Measurements from ENCODE around the gene ERC2. TPM values are rescaled to one million over a fixed set of nuclear protein-coding genes. Genes with fewer than 3 reads are reported as not detected.

ERC2 gene
- total RNA-seq, 1 donor from 2014 or later = 1.5 TPM

GRCh38 chr3:55939287-55939686 lies 529.0 kb downstream of the ERC2 start:
- ATAC-seq (no peak), DNase-seq (no peak)
- no peak overlapping the region for H3K4me3 ChIP-seq
- no peak overlapping the region for H3K27ac ChIP-seq
- TF ChIP-seq CTCF (IDR thresholded peaks at IDR 0.05) = no peak
- no peaks in the 10 kb centered on the region for H3K36me3 ChIP-seq
- no peaks in the 10 kb centered on the region for H3K27me3 ChIP-seq (ENCODE audit: low read depth)
- H3K9me3 ChIP-seq = no peaks in the 10 kb centered on the region
- H3K4me1 ChIP-seq = no peaks in the 10 kb centered on the region
- intact Hi-C loops (cut with DNase I) = no loop called here

- Histone ChIP-seq H3K4me1 (no peaks in the 10 kb centered on the region), H3K9me3 (no peaks in the 10 kb centered on the region), H3K27me3 (ENCODE audit: low read depth) (no peaks in the 10 kb centered on the region), H3K27ac (no peak overlapping the region), H3K4me3 (no peak overlapping the region), H3K36me3 (no peaks in the 10 kb centered on the region)
- no peak for TF ChIP-seq CTCF (IDR thresholded peaks at IDR 0.05)
- ATAC-seq (no peak), DNase-seq (no peak)
- intact Hi-C loops (cut with DNase I) = no loop called here
These were observed 531.0 kb downstream of the ERC2 start for GRCh38 chr3:55937301-55937700.

- ATAC-seq (no peak), DNase-seq (no peak)
- H3K4me3 ChIP-seq = no peak overlapping the region
- no peaks in the 10 kb centered on the region for H3K27me3 ChIP-seq (ENCODE audit: low read depth)
- H3K36me3 ChIP-seq = no peaks in the 10 kb centered on the region
- H3K4me1 ChIP-seq = no peaks in the 10 kb centered on the region
- TF ChIP-seq CTCF (IDR thresholded peaks at IDR 0.05) = no peak
- no peak overlapping the region for H3K27ac ChIP-seq
- H3K9me3 ChIP-seq = no peaks in the 10 kb centered on the region
- intact Hi-C loops (cut with DNase I) = no loop called here
These were observed 531.7 kb downstream of the ERC2 start for GRCh38 chr3:55936549-55937052.

- intact Hi-C loops (cut with DNase I) = no loop called here
- H3K4me1 ChIP-seq = no peaks in the 10 kb centered on the region
- no peak for DNase-seq
- no peak for ATAC-seq
- H3K36me3 ChIP-seq = no peaks in the 10 kb centered on the region
- no peak overlapping the region for H3K27ac ChIP-seq
- H3K4me3 ChIP-seq = no peak overlapping the region
- H3K27me3 ChIP-seq (ENCODE audit: low read depth) = no peaks in the 10 kb centered on the region
- no peaks in the 10 kb centered on the region for H3K9me3 ChIP-seq
- no peak for TF ChIP-seq CTCF (IDR thresholded peaks at IDR 0.05)
These were observed 533.0 kb downstream of the ERC2 start for GRCh38 chr3:55935241-55935640.

GRCh38 chr3:55934771-55935170 lies 533.5 kb downstream of the ERC2 start:
- no peaks in the 10 kb centered on the region for H3K36me3 ChIP-seq
- no peak overlapping the region for H3K4me3 ChIP-seq
- no peak for ATAC-seq
- TF ChIP-seq CTCF (IDR thresholded peaks at IDR 0.05) = no peak
- intact Hi-C loops (cut with DNase I) = no loop called here
- H3K9me3 ChIP-seq = no peaks in the 10 kb centered on the region
- no peaks in the 10 kb centered on the region for H3K4me1 ChIP-seq
- H3K27ac ChIP-seq = no peak overlapping the region
- H3K27me3 ChIP-seq (ENCODE audit: low read depth) = no peaks in the 10 kb centered on the region
- no peak for DNase-seq

Measured in lower lobe of right lung (tissue), 2 donors.